Measurements from ENCODE around the gene XRCC4.
A peak's percentile ranks its signal among the peaks of the same experiment; 100 is the strongest.
"Not testable (repeated sequence)": the region's sequence is repeated elsewhere in the genome, so short reads cannot be mapped to it uniquely, and the experiment has no call there.

The XRCC4 gene

GRCh38 chr5:83055166-83055565, 22.2 kb upstream of the XRCC4 start:
- no peaks in the 10 kb centered on the region for H3K27me3 Mint-ChIP-seq
- no peak overlapping the region for H3K4me3 Mint-ChIP-seq
- H3K4me1 Mint-ChIP-seq (ENCODE audit: low read depth), result peaks cover 11% of the 10 kb centered on the region
- H3K9me3 Mint-ChIP-seq (ENCODE audit: low read depth), result no peaks in the 10 kb centered on the region
- no peak overlapping the region for H3K27ac Mint-ChIP-seq
- peaks cover 22% of the 10 kb centered on the region for H3K36me3 Mint-ChIP-seq

GRCh38 chr5:83058726-83059125, 18.6 kb upstream of the XRCC4 start:
- Mint-ChIP-seq H3K36me3 (peaks cover 18% of the 10 kb centered on the region), H3K9me3 (ENCODE audit: low read depth) (no peaks in the 10 kb centered on the region), H3K27ac (no peak overlapping the region), H3K4me1 (ENCODE audit: low read depth) (peaks cover 30% of the 10 kb centered on the region), H3K4me3 (no peak overlapping the region), H3K27me3 (no peaks in the 10 kb centered on the region)

- H3K27ac Mint-ChIP-seq, result peak overlapping the region; percentile 9
- H3K4me1 Mint-ChIP-seq (ENCODE audit: low read depth), result peaks cover 31% of the 10 kb centered on the region
- peaks cover 15% of the 10 kb centered on the region for H3K36me3 Mint-ChIP-seq
- no peak overlapping the region for H3K4me3 Mint-ChIP-seq
- no peaks in the 10 kb centered on the region for H3K9me3 Mint-ChIP-seq (ENCODE audit: low read depth)
- no peaks in the 10 kb centered on the region for H3K27me3 Mint-ChIP-seq
Observed at GRCh38 chr5:83059341-83059740, 18.0 kb upstream of the XRCC4 start.

- H3K4me1 Mint-ChIP-seq (ENCODE audit: low read depth), result peaks cover 65% of the 10 kb centered on the region
- H3K27ac Mint-ChIP-seq, result no peak overlapping the region
- H3K9me3 Mint-ChIP-seq (ENCODE audit: low read depth), result no peaks in the 10 kb centered on the region
- H3K36me3 Mint-ChIP-seq, result peaks cover 14% of the 10 kb centered on the region
- H3K4me3 Mint-ChIP-seq, result no peak overlapping the region
- no peaks in the 10 kb centered on the region for H3K27me3 Mint-ChIP-seq
Observed at GRCh38 chr5:83066548-83067110, 10.7 kb upstream of the XRCC4 start.

- Mint-ChIP-seq H3K4me1 (ENCODE audit: low read depth) (peaks cover 69% of the 10 kb centered on the region), H3K36me3 (peaks cover 14% of the 10 kb centered on the region)
- H3K4me3 Mint-ChIP-seq, result not testable (repeated sequence)
Observed at GRCh38 chr5:83067377-83067776, 10.0 kb upstream of the XRCC4 start.

GRCh38 chr5:83069096-83069799, 8.1 kb upstream of the XRCC4 start:
- Mint-ChIP-seq H3K9me3 (ENCODE audit: low read depth) (no peaks in the 10 kb centered on the region), H3K27me3 (no peaks in the 10 kb centered on the region), H3K27ac (no peak overlapping the region), H3K36me3 (peaks cover 18% of the 10 kb centered on the region), H3K4me3 (no peak overlapping the region), H3K4me1 (ENCODE audit: low read depth) (peaks cover 76% of the 10 kb centered on the region)

More at GRCh38 chr5:83067377-83067776, 10.0 kb upstream of the XRCC4 start:
- H3K27me3 Mint-ChIP-seq; H3K27ac Mint-ChIP-seq; H3K9me3 Mint-ChIP-seq (ENCODE audit: low read depth): not testable (repeated sequence)

- H3K27me3 Mint-ChIP-seq, result no peaks in the 10 kb centered on the region
- H3K9me3 Mint-ChIP-seq (ENCODE audit: low read depth), result no peaks in the 10 kb centered on the region
- H3K4me3 Mint-ChIP-seq, result peak overlapping the region; percentile 49
- H3K4me1 Mint-ChIP-seq (ENCODE audit: low read depth), result peaks cover 82% of the 10 kb centered on the region
- H3K27ac Mint-ChIP-seq, result peak overlapping the region; percentile 64
- H3K36me3 Mint-ChIP-seq, result peaks cover 16% of the 10 kb centered on the region
Observed at GRCh38 chr5:83071286-83072051, 5.9 kb upstream of the XRCC4 start.

- H3K4me1 Mint-ChIP-seq (ENCODE audit: low read depth), result peaks cover 84% of the 10 kb centered on the region
- H3K27ac Mint-ChIP-seq, result no peak overlapping the region
- H3K36me3 Mint-ChIP-seq, result peaks cover 15% of the 10 kb centered on the region
- H3K4me3 Mint-ChIP-seq, result no peak overlapping the region
- no peaks in the 10 kb centered on the region for H3K9me3 Mint-ChIP-seq (ENCODE audit: low read depth)
- no peaks in the 10 kb centered on the region for H3K27me3 Mint-ChIP-seq
Observed at GRCh38 chr5:83072966-83073365, 4.4 kb upstream of the XRCC4 start.

- Mint-ChIP-seq H3K4me3 (peak overlapping the region; percentile 100), H3K27ac (peak overlapping the region; percentile 98), H3K36me3 (peaks cover 12% of the 10 kb centered on the region), H3K27me3 (no peaks in the 10 kb centered on the region), H3K9me3 (ENCODE audit: low read depth) (no peaks in the 10 kb centered on the region), H3K4me1 (ENCODE audit: low read depth) (peaks cover 48% of the 10 kb centered on the region)
Observed at GRCh38 chr5:83077662-83078261, 415 bp downstream of the XRCC4 start.

GRCh38 chr5:83082750-83083149, 5.4 kb downstream of the XRCC4 start:
- H3K27me3 Mint-ChIP-seq, result no peaks in the 10 kb centered on the region
- no peaks in the 10 kb centered on the region for H3K9me3 Mint-ChIP-seq (ENCODE audit: low read depth)
- peaks cover 9% of the 10 kb centered on the region for H3K4me1 Mint-ChIP-seq (ENCODE audit: low read depth)
- H3K27ac Mint-ChIP-seq, result no peak overlapping the region
- peaks cover 11% of the 10 kb centered on the region for H3K36me3 Mint-ChIP-seq
- H3K4me3 Mint-ChIP-seq, result no peak overlapping the region

- H3K36me3 Mint-ChIP-seq, result peaks cover 11% of the 10 kb centered on the region
Observed at GRCh38 chr5:83084336-83084735, 7.0 kb downstream of the XRCC4 start.

GRCh38 chr5:83085106-83085505, 7.8 kb downstream of the XRCC4 start:
- Mint-ChIP-seq H3K36me3 (peaks cover 11% of the 10 kb centered on the region), H3K27me3 (no peaks in the 10 kb centered on the region)

More at GRCh38 chr5:83084336-83084735, 7.0 kb downstream of the XRCC4 start:
- Mint-ChIP-seq H3K4me1 (ENCODE audit: low read depth) (no peaks in the 10 kb centered on the region), H3K4me3 (no peak overlapping the region), H3K9me3 (ENCODE audit: low read depth) (no peaks in the 10 kb centered on the region), H3K27me3 (no peaks in the 10 kb centered on the region), H3K27ac (no peak overlapping the region)

GRCh38 chr5:83090169-83090568, 12.8 kb downstream of the XRCC4 start:
- Mint-ChIP-seq H3K4me1 (ENCODE audit: low read depth) (peaks cover 34% of the 10 kb centered on the region), H3K9me3 (ENCODE audit: low read depth) (peaks cover 10% of the 10 kb centered on the region), H3K27me3 (no peaks in the 10 kb centered on the region)

More at GRCh38 chr5:83085106-83085505, 7.8 kb downstream of the XRCC4 start:
- H3K4me1 Mint-ChIP-seq (ENCODE audit: low read depth), result peaks cover 2% of the 10 kb centered on the region
- no peaks in the 10 kb centered on the region for H3K9me3 Mint-ChIP-seq (ENCODE audit: low read depth)
- H3K27ac Mint-ChIP-seq, result no peak overlapping the region
- no peak overlapping the region for H3K4me3 Mint-ChIP-seq

GRCh38 chr5:83092619-83093018, 15.3 kb downstream of the XRCC4 start:
- H3K4me3 Mint-ChIP-seq, result peak overlapping the region; percentile 57
- peak overlapping the region; percentile 73 for H3K27ac Mint-ChIP-seq
- peaks cover 10% of the 10 kb centered on the region for H3K9me3 Mint-ChIP-seq (ENCODE audit: low read depth)
- H3K4me1 Mint-ChIP-seq (ENCODE audit: low read depth), result peaks cover 34% of the 10 kb centered on the region
- H3K27me3 Mint-ChIP-seq, result no peaks in the 10 kb centered on the region
- peaks cover 25% of the 10 kb centered on the region for H3K36me3 Mint-ChIP-seq

More at GRCh38 chr5:83090169-83090568, 12.8 kb downstream of the XRCC4 start:
- no peak overlapping the region for H3K4me3 Mint-ChIP-seq
- H3K27ac Mint-ChIP-seq, result no peak overlapping the region
- peaks cover 24% of the 10 kb centered on the region for H3K36me3 Mint-ChIP-seq

- Mint-ChIP-seq H3K27me3 (no peaks in the 10 kb centered on the region), H3K36me3 (peaks cover 25% of the 10 kb centered on the region), H3K27ac (no peak overlapping the region), H3K9me3 (ENCODE audit: low read depth) (peaks cover 10% of the 10 kb centered on the region), H3K4me3 (no peak overlapping the region), H3K4me1 (ENCODE audit: low read depth) (peaks cover 37% of the 10 kb centered on the region)
Observed at GRCh38 chr5:83093692-83094091, 16.3 kb downstream of the XRCC4 start.
